HG03469 (cell line): ENCODE measurements around the gene ADARB1.

ENCODE experiments used
- ATAC-seq: cut with Tn5 transposase; IDR thresholded peaks from one replicate; pipeline ENCODE4 v1.9.1; 2021; ENCODE audit warnings: mild to moderate bottlenecking, moderate library complexity, moderate number of reproducible peaks; ENCODE audit not compliant: unreplicated experiment

The ADARB1 gene

DNA sequence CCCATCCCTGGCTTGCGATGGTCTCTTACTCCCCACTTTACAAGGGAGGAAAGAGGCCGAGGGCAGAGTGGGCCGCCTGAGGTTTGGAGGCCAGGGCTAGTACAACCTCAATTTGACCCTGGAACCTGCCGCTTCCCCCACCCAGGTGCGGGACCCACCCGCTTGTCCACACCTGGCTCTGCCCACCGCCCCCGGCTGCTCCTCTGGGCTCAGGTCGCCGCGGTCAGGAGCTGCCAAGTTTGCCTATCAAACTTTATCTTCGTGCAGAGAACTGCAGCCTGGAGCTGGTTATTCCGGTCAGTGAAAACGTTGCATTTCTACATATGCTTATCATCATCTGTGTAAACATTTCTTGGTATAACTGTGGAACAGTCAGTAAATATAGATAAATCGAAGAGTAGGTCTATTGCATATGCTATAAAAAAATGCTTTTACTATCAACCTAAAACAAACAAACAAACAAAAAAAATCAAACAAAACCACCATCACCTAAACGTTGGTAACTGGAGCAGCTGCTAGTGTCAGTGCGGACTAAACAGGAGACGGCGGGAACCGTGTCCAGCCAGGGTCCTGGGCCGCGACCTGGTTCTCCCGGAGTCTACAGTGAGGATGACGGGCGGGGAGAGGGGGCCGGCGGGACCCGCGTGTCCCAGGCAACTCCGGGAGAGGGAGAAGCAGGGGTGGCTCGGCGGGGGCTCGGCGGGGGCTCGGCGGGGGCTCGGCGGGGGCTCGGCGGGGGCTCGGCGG lies 906 bp upstream of the ADARB1 start:
- ATAC-seq = no peak

DNA sequence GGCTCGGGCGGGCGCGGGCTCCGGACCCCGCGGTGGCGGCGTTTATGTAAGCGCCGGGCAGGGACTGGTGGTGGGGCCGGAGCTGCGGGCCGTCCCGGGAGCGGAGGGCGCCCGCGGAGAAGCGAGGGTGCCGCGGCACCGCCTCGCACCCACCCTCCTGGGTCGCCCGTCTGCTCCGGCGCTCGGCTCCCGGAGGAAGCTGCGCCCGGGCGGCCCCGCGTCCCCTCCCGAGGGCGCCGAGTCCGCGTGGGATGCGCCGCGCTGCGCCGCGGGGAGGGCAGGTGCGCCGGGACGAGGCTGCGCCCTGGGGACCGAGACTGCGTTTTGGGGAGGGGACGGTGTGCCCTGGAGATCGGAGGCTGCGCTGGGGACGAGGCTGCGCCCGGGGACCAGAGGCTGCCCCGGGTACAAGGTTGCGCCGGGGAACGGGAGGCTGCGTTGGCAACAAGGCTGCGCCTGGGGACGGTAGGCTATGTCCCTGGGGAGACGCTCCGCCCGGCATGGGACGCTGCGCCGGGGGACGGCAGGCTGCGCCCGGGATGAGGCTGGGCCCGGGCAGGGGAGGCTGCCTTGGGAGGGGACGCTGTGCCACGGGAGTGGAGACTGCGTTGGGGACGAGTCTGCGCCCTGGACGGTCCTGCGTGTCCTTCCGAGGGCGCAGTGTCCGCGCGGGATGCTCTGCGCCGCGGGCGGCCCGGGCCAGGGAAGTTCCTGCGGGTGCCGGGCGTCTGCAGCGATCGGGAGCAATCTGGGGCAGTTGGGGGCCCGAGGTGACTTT lies 627 bp downstream of the ADARB1 start:
- no peak for ATAC-seq

DNA sequence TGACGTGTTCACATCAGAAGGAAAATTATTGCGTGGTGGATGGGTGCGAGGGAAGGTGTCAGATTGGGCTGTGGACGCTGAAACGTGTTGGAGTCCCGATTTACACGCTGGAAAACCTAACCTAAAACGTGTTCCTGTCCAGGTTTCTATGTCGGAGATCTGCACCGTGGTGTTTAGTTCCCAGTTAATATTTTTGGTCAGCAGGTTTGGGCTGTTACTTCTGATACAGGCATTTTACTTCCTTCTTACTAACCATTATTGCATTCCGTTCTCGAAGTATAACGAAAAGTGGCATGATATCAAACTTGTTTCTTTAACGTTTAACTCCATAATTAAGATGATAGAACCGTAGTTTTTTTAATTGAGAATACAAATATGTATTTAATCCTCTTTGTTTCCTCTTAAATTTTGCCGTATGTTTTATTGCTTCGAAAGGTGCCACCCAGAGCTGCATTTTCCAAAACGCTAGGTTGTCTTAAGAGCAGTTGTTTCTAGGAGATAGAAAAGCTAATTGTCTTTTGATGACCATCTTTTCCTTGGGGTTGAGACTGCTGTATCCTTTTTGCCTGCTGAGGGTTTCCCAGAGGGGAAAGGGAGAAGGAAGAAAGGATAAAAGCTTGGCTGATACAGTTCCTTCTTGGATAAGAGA lies 1.3 kb downstream of the ADARB1 start:
- no peak for ATAC-seq

DNA sequence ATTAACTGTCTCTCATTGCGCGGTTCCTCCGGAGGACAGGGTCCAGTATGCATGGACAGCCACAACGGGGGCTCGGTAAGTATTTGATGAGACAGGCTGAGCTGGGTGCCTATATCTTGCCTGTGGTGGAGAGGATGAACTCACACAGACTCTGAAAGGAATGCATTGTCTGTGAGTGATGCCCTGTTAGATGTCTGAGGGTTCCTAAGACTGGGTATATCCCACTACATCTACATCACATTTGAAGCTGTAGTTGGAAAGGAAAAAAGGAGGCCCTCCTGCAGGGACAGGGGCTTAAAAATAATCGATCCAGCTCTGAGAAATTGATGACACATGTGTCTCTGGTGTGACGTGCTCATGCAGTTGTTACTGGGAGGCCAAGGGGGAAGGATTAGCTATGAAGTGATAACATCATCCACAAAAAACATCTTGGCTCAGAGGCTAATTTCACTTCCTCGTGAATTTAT lies 1.9 kb downstream of the ADARB1 start:
- ATAC-seq = no peak

DNA sequence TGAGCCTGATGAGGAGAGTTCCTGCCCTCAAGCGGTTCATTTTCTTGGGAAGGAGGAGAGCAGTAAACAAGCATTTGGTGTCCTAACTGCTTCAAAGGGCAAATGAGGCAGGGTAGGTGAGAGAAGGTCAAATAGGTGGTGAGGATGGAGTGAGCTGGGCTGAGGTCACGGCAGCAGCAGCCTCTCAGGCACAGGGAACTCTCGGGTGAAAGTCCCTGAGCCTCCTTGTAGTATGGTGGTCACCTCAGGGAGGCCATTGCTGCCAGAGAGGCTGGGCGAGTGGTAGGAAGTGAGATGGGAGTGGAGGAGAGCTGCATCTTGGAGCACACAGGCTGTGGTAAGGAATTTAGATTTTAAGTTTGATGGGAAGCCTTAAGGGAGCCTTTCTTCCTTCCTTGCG lies 4.0 kb downstream of the ADARB1 start:
- ATAC-seq = no peak

DNA sequence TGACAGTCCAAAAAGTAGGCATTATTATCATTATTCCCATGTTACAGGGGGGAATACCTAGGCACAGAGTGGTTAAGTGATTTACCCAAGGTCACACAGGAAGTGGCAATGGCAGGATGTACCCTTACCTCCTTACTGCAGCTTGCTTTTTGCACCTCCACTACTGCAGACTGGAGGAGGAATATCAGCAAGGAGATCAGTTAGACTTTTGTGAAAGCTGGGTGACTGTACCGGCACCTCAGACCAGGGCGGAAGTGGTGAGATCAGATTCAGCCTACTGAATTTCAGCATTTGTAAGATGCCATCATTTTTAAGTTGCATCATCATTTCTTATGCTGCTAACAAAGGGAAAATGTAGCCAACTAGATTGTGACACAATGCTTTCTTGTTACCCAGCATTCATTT lies 4.5 kb downstream of the ADARB1 start:
- no peak for ATAC-seq

DNA sequence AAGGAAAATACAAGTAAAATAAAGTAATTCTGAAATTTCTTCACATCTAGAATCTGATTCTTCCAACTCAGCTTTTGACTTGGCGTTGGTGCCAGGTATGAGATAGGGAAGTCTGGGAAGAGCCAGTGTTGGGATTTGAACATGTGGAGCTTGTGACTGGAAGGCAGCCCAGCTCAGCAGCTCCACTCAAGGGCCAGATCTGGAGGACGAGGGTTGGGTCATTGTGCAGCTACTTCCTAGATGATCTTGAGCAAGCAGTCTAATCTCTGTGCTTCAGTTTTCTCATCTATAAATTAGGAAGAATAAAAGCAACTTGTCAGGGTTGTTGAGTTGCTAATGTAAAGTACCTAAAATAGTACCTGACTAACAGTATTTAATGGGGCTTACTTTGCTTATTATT lies 5.0 kb downstream of the ADARB1 start:
- ATAC-seq = no peak

DNA sequence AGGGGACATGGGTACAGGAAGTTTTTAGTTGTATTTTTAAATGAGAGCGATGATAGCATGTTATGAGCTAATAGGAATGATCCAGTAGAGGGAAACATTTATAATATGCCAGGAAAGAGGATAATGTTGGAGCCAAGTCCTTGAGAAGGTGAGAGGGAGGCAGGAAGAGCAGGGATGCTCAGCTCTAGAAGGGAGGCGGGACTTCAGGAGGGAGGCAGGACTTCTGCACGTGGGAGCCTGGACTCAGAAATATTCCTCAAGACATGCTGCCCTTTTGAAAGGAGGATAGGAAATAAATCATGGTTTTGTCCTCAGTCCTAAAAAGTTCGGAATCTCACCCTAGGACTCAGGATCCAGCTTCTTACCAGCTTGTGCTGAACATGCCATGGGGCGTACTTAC lies 5.9 kb downstream of the ADARB1 start:
- ATAC-seq = no peak

DNA sequence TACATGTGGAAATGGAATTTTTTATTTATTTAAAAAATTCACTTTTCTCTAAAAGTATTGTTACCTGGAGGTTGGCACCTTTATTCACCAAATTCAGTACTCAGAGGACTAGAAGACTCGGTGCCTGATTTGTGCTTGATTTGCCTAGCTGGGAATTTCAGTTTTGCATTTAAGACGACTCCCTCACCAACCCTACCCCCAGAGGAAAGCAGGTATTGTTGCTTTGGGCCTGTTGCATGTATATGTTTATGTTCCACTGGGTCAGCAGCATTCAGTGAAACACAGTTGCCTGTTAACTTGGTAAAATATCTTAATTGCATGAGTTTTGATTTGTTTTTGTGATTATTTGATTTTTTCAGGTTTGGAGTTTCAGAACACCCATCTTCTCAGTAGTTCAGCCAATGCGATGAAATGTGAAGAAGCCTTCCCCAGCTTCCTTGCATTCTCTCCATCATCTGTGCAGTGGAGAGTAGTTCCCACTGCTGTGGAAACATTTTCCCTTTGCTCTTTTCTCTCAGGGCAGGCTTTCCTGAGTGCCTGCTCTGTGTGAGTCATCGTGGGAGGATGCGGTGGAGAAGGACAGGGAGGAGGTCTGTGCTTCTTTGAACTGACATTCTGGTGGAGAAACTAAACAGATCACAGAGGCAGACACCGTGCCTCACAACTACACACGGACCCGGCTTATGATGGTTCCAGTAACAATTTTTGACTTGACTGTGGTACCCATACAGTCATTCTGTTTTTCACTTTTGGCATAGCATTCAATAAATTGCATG lies 6.4 kb downstream of the ADARB1 start:
- ATAC-seq = no peak

DNA sequence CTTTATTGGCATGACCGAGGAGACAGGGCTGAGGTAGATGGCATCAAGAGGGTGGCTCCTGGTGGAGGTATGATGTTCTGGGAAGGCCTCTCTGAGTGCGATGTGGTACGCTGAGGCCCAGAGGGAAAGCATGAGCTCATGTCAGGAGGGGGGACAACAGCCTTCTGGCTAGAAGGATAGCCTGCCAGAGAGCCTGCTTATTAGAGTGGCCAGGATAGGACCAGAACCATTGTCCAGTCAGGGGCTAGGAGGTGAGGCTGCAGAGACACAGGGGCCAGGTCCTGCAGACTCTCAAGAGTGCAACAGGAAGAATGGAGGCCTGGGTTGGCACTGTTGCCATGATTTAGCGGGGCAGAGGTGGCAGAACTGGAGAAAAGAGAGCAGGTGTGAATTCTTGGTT lies 7.3 kb downstream of the ADARB1 start:
- ATAC-seq = no peak

DNA sequence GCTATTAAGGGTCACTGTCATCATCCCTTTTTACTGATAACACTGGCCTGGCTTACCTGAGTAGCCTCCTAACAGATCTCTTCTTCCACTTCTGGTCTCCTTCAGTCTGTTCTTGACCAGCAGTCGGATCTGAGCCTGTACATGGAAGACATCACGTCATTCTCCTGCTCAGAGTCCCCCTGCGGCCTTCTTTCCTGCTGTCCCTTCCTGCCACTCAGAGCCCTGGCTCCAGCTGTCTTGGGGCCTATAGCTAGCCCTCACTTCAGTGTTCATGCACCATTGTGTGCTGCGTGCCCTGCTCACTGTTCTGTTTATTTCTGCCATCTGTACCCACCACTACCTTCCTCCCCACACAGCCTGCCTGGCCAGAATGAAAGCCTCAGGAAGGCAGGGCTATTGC lies 8.4 kb downstream of the ADARB1 start:
- ATAC-seq = no peak

DNA sequence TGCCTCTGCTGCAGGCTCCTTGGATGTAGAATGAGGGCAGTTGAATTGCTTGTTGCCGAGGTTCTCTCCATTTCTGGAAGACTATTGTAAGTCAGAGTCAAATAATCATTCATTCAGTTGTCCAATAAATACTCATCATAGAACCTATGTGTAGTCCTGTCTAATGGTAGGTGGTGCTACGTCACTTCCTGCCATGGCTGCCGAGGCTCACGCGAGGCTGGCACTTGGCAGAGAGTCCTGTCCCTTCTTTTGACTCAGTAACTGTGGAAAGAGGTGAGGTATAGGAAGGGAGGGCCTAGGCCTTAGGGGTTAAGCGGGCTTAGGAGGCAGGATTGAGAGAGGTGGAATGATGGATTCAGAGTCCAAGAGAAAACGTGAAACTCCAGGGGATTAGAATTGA lies 9.7 kb downstream of the ADARB1 start:
- no peak for ATAC-seq

DNA sequence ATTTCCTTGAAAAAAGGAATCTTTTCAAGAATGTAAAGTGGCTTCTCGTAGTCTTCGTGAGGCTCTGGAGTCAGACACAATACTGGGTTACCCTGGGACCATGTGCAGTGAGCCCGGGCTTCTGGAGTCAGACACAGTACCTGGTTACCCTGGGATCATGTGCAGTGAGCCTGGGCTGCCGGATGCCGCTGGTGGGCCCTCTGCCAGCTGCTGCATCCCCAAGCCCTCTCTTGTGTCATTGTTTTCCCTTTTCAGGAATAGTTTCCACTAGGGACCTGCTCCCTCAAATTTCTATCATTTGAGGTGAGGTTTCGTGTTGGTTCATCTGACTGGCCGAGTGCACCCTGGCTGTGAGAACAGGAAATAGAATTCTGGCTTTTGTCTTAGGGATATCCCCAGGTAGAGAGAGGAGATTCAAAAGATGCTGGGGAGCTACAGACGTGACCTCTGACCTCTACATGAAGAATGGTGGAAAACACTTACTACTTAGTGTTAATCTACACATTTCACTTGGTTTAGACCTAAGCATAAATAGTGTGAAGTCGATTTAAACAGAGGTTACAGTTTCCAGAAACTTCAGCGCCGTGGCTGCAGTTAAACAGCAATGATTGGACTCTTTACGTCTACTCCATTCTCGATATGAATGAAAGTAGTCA lies 10.6 kb downstream of the ADARB1 start:
- ATAC-seq = no peak

DNA sequence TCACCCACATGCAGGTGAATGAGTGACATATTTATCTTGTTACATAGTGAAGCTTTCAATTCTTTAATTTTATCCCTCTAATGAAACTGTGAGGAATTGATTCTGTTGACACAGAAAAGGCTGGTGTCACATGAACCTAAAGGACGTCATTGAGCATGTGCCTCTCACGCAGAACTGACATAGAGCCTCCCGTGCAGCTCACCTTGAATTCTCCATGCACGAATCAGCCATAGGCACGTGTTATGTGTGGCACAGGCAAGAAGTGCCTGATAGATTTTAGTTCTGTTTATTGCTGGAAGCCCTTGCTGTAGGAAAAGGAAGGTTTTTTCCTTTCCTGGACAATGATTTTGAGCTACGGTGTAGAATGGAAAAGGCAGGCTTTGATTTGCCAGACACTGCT lies 11.3 kb downstream of the ADARB1 start:
- ATAC-seq = no peak

DNA sequence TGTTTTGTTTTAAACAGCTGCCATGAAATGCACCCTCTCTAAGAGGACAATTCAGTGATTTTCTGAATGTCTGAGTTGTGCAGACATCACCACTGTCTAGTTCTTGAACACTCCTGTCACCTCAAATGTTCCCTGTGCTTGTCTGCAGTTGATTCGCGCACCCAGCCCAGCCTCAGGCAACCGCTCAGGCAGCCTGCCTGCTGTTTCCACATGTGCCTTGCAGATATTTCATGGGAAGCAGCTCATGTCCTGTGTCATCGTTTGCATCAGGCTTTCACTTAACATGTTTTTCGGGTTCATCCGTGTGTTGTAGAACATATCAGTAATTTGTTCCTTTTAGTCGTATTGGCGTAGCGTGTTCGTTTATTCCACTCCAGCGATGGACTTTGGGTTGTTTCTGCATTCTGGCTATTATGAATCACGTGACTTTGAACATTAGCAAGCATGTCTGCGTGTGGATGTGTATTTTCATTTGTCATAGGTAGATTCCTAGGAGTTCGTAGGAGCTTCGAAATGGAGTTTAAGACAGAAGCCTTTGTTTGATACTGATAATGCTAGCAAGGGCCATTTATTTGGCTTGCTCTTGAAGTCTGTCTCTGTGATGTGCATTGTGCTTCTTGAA lies 12.1 kb downstream of the ADARB1 start:
- ATAC-seq = no peak

DNA sequence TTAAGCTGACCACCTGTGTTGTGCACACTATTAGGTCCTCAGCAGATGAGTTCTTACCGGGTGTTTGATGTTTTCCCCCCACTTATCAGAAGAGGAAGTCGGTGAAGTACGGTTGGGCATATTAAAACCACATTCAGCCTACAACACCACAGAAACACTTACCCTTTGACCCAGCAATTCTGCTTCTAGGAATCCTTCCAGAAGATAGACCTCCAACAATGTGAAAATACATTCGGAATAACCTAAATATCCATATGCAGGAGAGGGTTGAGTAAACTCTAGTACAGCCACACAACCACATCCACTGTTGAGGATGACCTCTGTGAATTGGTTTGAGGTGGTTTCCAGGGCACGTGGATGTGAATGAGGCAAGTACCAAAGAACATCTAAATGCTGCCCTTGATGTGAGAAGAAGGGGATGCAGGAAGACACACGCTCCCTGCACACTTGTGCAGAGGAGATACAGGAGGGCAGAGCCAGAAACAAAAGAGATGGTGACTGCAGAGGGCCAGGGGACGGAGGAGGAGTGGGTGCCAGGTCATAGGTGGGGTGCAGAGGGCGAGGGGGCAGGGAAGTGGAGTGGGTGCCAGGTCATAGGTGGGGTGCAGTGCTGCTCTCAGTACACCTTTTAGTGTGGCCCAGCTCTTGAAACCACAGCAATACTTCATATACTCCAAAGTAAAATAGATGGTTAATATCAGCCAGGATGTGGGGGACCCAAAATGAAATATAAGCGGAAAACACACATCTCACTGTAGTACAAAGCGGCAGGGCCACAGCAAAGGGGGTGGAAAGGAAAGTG lies 12.8 kb downstream of the ADARB1 start:
- ATAC-seq = no peak

DNA sequence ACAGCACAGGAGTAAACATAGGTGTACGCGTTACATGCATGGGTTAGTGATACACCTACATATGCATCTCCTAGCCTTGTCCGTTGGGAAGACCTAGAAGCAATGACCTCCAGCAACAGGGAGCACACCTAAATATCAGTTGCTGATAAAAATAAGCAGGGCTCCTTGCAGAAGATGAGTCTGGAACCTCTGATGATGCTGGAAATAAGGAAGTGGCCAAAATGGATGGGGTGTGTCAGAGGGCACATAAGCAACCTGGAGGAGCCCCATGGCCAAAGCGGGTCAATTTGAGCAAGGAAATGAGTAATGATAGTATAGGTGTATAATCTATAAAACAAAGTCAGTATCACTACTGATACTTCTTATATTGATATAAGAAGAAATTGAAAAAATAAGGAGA lies 13.7 kb downstream of the ADARB1 start:
- ATAC-seq = no peak

DNA sequence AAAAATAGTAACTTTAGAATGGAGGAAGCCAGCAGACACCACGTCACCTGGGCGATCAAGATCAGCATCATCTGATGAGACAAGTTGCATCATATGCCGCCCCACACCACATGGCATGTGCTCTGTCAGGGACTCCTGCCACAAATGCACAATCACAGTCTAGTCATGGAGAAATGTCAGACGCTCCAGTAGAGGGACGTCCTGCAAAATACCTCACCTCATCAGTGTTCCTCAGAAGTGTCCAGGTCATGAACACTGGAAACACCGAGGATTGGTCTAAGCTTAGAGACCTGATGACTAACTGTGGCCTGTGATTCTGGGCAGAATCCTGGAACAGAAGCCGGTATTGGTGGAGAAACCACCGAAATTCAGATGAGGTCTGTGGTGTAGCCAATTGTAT lies 14.3 kb downstream of the ADARB1 start:
- no peak for ATAC-seq

DNA sequence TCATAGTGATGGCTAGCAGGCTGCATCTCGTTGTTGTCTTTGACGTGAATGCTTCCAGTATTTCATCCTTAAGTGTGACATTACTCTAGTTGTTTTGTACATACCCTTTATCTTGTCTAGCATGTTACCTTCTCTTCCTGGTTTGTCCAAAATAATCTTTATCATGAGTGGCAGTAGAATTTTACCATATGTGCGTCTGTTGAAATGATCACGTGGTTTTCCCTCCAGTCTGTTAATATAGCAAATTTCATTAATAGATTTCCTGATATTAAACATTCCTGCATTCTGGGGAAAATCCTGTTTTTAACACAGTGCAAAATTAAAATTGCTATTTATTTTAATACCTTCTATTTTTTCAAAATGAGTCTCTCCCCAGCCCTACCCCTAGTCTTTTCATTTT lies 15.6 kb downstream of the ADARB1 start:
- no peak for ATAC-seq
